HPDE6-E6E7 (cell line): Measurements from ENCODE around the gene ATP9B.

Experiments used
- DNase-seq: peaks from one replicate; pipeline ENCODE4 v3.0.0; 2011; ENCODE audit warnings: missing footprints; ENCODE audit errors: extremely low spot score

The ATP9B gene

DNA sequence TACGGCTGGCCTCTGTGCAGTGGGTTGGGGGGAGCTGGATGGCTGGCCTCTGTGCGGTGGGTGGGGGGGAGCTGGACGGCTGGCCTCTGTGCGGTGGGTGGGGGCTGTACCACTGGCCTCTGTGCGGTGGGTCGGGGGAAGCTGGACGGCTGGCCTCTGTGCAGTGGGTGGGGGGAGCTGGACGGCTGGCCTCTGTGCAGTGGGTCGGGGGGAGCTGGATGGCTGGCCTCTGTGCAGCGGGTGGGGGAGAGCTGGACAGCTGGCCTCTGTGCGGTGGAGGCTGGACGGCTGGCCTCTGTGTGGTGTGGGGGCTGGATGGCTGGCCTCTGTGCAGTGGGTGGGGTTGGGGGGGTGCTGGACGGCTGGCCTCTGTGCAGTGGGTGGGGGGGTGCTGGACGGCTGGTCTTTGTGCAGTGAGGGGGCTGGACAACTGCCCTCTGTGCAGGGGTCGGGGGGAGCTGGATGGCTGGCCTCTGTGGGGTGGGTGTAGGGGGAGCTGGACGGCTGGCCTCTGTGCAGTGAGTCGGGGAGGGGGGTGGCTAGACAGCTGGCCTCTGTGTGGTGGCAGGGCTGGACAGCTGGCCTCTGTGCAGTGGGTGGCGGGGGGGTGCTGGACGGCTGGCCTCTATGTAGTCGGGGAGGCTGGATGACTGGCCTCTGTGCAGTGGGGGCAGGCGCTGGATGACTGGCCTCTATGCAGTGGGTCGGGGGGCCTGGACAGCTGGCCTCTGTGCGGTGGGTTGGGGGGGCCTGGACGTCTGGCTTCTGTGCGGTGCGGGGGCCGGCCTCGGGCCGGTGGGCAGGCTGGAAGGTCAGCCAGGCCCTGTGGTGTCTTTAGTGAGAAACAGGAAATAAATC lies 358.4 kb downstream of the ATP9B start:
- no peak for DNase-seq
